Astrocyte of the hippocampus (primary cell): Measurements from ENCODE around the gene FOXD2.

Experiments used
- DNase-seq: peaks from one replicate; pipeline ENCODE4 v3.0.0; 2011; ENCODE audit warnings: low read depth, low spot score

FOXD2 gene

GRCh38 chr1:47437447-47438164 is at the start of gene FOXD2:
Gene FOXD2 (plus strand): TSS chr1:47438044. CDS start chr1:47438136, 92 bp downstream.
- peak; percentile 84 for DNase-seq

DNA sequence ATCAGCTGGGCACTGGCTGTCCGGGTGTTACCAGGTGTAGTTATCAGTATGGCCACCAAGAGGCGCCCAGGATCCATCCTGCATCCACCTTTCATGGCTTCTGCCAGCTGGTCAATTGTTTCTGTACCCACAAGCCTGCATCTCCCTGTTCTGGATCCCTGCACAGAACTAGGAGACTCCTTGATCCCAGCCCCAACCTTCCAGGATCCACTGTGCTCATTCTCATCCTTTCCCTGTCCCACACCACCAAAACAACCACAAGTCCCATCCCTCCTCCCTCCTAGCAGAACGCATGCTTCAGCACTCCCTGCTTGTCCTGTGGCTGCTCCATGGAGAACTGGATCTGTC is 49.0 kb upstream of the FOXD2 start:
- DNase-seq: peak; percentile 80

GRCh38 chr1:47389731-47390130 is 48.1 kb upstream of the FOXD2 start:
- no peak for DNase-seq

DNA sequence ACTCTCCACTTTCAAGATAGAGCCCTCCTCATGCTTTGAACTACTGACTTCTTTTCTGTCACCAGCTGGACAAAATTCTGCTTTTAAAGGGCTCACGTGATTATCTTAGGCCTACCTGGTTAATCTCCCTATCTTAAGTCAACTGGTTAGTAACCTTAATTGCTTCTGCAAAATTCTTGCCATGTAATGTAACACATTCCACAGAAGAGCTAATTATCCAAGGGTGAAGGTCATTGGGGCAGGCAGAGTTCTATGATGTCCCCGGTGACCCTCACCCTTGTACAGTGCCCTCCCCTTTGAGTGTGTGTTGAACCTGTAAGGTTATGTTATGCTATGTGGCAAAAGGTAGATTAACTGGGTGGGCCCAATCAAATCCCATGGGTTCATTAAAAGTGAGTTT is 47.0 kb upstream of the FOXD2 start:
- DNase-seq: no peak

DNA sequence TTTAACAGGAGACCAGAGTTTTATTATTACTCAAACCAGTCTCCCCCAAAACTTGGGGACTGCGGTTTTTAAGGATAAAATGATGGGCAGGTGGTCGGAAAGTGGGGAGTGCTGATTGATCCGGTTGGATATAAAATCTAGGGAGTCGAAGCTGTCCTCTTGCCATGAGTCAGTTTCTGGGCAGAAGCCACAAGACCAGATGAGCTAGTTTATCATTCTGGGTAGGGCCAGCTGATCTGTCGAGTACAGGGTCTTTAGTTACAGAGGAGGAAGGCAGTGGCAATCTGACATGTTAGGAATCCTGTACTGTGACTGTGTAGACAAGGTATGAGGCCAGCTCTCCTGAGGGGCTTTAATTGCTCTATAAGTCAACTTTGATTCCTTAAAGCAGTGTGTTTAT is 44.7 kb upstream of the FOXD2 start:
- DNase-seq: no peak

- no peak for DNase-seq
Observed at GRCh38 chr1:47395433-47395832, 42.4 kb upstream of the FOXD2 start.

GRCh38 chr1:47396671-47397196 is 41.1 kb upstream of the FOXD2 start:
- no peak for DNase-seq

DNA sequence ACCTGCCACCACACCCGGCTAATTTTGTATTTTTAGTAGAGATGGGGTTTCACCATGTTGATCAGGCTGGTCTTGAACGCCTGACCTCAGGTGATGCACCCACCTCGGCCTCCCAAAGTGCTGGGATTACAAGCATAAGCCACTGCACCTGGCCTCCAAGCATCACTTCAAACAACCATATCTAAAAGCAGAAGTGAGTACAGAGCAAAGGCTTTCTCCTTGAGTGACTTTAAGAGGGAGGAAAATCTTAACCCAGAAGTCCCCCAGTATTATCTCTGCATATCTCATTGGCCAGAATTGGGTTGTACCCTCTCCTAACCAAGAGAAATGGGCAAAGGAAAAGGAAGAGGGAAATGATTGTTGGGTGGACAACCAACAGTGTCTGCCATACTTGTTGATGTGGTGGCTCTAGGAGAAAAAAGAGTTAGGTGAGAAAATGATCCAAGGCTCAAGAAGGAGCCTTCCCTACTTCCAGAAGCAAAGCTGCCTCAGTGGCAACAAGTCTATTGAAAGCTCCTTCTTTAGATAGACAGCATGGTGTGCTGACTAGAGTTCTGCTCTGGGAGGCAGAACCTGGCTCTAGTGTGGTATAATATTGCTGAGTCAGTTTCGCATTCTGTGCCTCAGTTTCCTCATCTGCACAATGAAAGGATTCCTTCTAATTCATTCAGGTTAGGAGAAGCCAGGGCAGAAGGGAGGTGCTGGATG is 38.6 kb upstream of the FOXD2 start:
- DNase-seq: no peak

GRCh38 chr1:47399846-47400155 is 38.0 kb upstream of the FOXD2 start:
- DNase-seq: no peak

DNA sequence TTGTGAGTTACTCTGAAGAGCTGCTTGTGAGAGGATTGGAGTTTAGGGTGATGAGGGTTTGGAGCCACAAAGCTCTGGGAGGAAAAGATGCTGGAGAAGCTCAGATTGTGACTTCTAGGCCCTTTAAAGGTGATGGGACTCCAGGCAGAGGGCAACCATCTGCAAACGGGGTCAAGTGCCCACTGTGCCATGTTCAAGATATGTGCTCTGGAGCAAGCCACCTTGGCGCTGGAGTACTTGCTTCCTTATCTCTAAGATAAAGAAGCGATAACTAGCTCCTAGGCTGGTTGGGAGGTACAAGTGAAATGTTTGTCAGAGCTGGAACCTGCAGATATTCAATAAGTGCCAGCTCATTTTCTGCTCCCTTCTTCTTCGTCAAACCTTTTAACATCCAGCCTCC is 36.1 kb upstream of the FOXD2 start:
- no peak for DNase-seq

DNA sequence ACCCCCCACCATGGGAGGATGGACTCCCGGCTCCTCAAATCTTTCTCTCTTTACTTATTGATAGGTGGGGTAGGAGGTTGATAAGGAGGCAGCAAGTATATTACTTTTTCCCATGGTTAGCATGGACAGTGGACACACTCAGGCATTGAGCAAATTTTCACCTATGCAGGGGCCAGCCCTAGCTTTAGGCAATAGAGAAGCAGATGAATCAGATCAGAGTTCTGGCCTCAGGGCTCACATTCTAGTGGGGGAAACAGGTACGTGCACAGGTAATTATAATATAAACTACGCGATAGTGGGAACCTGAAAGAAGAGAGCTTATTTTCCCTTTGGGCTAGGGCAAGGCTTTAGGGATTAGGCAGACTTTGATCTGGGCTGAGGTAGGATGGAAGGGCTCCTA is 35.3 kb upstream of the FOXD2 start:
- no peak for DNase-seq

DNA sequence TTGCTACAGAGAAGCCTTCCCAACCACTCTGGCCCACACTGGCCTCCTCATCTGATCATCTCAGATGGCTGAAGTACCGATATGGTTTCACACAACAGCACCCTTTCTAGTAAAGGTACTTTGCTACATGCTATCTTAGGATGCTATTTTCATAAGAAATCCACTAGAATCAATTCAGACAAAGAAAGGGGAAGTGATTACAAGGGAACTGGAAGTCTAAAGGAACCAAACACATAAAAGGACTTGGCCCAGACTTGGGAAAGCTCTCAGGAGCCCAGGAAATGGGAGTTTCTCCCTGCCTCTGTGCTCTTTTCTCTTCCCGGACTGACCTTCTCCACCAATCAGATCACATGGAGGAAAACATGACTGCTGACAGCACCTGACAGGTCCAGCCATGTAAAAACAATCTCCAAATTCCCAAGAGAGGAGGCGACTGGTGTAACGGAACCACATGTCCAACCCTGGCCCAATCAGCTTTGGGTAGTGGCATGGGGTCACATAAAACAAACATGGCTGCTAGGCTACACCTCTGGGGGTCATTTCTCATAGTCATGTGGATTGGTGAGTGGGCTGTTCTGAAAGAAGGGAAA is 34.4 kb upstream of the FOXD2 start:
- DNase-seq: no peak

GRCh38 chr1:47405697-47406096 is 32.1 kb upstream of the FOXD2 start:
- DNase-seq: no peak

GRCh38 chr1:47406966-47407365 is 30.9 kb upstream of the FOXD2 start:
- no peak for DNase-seq

DNA sequence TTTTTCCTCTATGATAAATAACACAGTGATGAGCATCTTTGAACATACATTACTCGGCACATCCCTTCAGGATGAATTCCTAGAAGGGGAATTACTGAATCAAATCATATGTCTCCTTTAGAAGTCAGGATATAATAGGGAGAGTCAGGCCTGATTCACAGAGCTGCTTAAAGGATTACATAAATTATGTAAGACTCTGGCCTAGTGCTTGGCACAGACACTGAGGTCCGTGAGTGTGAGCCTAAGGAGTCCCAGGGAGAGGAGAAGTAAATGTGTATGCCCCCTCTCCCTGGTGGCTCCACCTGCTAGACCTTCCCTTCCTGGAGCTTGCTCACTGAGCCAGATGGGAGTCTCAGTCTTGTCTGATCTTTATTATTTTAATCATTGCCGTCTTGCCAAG is 30.4 kb upstream of the FOXD2 start:
- DNase-seq: no peak

DNA sequence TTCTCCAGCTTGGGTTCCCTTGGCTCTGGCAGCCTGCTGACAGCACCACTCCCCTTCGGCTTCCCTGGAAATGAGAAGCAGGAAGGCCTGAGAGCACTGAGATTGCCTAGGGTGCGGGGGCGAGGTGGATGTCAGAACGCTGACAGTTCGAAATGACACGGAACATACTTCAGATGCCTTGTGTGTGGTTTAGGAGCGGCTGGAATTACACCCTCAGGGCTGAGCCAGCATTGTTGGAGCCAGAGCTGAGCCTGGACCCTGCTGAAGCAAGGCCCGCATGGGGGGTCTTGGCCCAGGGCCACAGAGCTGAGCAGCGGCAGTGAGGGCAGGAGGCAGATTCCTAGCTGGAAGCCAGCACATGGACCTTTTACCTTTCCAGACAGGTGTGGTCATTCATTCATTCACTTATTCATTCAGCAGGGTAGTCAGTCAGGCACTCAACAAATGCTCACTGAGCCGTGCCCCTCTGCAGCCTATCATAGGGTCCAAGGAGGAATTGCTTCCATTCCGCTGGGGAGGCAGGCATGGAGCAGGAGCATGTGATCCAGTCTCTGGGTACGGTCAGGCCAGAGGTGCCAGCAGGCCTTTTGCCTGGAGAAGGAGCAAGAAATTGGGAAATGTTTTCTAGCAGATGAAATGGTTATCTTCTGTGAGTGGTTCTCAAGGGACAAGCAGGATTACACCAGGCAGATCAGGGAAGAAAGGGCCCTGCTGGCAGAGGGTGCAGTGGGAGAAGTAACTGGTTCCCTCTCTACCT is 28.4 kb upstream of the FOXD2 start:
- DNase-seq: peak; percentile 86

- DNase-seq: no peak
Observed at GRCh38 chr1:47410068-47410455, 27.8 kb upstream of the FOXD2 start.

- DNase-seq: no peak
Observed at GRCh38 chr1:47411436-47411835, 26.4 kb upstream of the FOXD2 start.

DNA sequence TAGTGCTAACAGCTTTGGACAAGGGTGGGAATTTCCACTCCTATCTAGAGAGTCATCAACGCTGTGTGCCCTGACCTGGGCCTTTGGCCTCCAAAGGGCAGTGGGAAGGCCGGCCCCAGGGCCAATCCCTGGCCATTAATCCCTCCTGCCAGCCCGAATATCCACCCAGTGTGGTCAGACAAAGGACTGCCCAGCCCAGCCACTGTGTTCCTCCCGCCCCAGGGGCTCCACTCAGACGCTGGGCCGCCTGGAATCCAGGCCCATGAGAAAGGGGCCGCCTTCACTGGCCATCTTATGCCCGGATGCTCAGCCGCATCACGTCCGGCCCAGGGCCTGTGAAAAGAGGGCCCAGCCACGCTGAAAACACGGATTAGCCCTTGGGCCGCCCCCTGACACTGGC is 25.4 kb upstream of the FOXD2 start:
- DNase-seq: no peak

DNA sequence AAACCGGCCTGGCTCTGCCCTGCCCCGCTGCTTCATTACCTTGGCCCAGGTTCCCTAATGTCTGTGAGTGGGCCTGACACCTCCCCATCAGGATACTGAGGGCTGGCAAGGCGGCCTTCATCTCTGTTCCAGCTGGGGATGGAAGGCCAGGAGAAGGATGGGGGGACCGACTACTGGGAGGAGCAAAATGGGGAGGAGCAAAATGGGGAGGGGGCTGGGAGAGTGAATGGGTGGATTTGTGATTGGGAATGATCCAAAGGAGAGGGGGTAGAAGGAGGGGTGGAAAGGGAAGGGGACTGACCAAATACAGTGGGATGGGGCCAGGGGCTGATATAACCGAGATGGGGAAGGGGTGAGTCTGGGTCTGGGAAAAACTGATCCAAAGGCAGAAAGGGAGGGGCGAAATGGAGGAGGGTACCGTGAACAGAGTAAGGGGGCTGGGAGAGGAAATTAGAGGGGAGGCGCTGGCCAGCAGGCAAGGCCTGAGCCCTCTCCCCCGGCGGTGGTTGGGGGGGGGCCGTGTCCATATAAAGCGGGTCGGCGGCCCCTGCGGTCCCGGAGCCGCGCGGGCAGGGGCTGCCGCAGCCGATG is 22.0 kb upstream of the FOXD2 start, which contains the start of gene FOXE3:
FOXE3 (plus strand) TSS at position 558 of the 591 bp plus-strand sequence; CDS start at position 589, 31 bp downstream.
- DNase-seq: no peak

DNA sequence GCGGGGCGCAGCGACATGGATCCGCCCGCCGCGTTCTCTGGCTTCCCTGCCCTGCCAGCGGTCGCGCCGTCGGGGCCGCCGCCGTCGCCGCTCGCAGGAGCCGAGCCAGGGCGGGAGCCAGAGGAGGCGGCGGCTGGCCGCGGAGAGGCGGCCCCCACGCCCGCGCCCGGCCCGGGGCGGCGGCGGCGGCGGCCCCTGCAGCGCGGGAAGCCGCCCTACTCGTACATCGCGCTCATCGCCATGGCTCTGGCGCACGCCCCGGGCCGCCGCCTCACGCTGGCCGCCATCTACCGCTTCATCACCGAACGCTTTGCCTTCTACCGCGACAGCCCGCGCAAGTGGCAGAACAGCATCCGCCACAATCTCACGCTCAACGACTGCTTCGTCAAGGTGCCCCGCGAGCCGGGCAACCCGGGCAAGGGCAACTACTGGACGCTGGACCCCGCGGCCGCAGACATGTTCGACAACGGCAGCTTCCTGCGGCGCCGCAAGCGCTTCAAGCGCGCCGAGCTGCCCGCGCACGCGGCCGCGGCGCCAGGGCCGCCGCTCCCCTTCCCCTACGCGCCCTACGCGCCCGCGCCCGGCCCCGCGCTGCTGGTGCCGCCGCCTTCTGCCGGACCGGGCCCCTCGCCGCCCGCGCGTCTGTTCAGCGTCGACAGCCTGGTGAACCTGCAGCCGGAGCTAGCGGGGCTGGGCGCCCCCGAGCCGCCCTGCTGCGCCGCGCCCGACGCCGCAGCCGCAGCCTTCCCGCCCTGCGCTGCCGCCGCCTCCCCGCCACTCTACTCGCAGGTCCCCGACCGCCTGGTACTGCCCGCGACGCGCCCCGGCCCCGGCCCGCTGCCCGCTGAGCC is 21.3 kb upstream of the FOXD2 start:
- DNase-seq: no peak
